GM12878 (cell line): ENCODE results near the gene RAP1A. TPM values are rescaled to one million over a fixed set of nuclear protein-coding genes. Genes with fewer than 3 reads are reported as not detected.

Experiments
- polyA plus RNA-seq, 11 experiments: library from polyadenylated mRNA; depleted of rRNA in 4 of 11; unstranded in 6 of 11; stranded (reverse) in 5 of 11; fragments of >200 nt; fragmentation: Nextera tagmentation in 4 of 11; fragmentation: Illumina TruSeq in 1 of 11; extraction: Ambion mirVana in 4 of 11; extraction: Trizol in 1 of 11; gene quantifications; 1 replicate in 1 of 11; 2 replicates in 10 of 11; pipeline versions ENCODE4 v1.2.1 to v1.2.3, GENCODE V29; 2011 to 2016; ENCODE audit warnings: inconsistent platforms in 2 of 11, missing spikeins in 2 of 11, low read depth in 1 of 11
- small RNA-seq: library from RNA; depleted of rRNA; stranded (forward); fragments of <200 nt; gene quantifications from one replicate; pipeline ENCODE3, GENCODE V24; 2014
- total RNA-seq, 4 experiments: library from RNA; depleted of rRNA in 3 of 4; stranded (reverse); fragments of >200 nt in 3 of 4; fragmentation: Illumina TruSeq in 1 of 4; extraction: Trizol in 1 of 4; gene quantifications; 2 replicates each; pipeline versions ENCODE4 v1.2.1 to v1.2.3, GENCODE V29; 2013 to 2021

RAP1A gene
- total and polyA plus RNA-seq, 10 of the 15 experiments (the other 5 are each of a cell fraction or from before 2014, with no cell fraction given) = 38.4 to 213 (median 86.0) TPM

Small RNA genes lying within 50 kb of the gene (small RNA-seq; reads per million reads assigned to genes)
- 1.0 reads per million, percentile 33 among the genes with 10 or more reads in this experiment for gene INKA2
- not detected for gene RNU6-151P

Other genes starting within 250 kb of the RAP1A start
Only the 7 nearest of the 8 such genes appear.
- gene WDR77, start 170.5 kb upstream of the RAP1A start, total RNA-seq (2014; rRNA removed) = 75.3 and 79.8 TPM in 2 replicates
- gene WDR77, start 170.5 kb upstream of the RAP1A start, total RNA-seq (2014; rRNA removed; fragmentation: Illumina TruSeq; extraction: Trizol) = 38.6 and 40.2 TPM in 2 replicates
- 57.5 and 61.5 TPM in 2 replicates for gene WDR77, start 170.5 kb upstream of the RAP1A start, total RNA-seq (2021)
- gene WDR77, start 170.5 kb upstream of the RAP1A start, polyA plus RNA-seq (2011; rRNA removed) = 60.0 and 113 TPM in 2 replicates
- gene WDR77, start 170.5 kb upstream of the RAP1A start, polyA plus RNA-seq (2014; fragmentation: Illumina TruSeq; extraction: Trizol) = 69.9 and 72.1 TPM in 2 replicates
- gene WDR77, start 170.5 kb upstream of the RAP1A start, polyA plus RNA-seq (2014; fragmentation: Nextera tagmentation; extraction: Ambion mirVana) = 10 to 100 TPM; 12.7 to 34.1 TPM
- gene WDR77, start 170.5 kb upstream of the RAP1A start, polyA plus RNA-seq (2014; rRNA removed) = 56.8 and 64.3 TPM in 2 replicates
- 100 to 1,000 TPM; 153 to 167 TPM for gene WDR77, start 170.5 kb upstream of the RAP1A start, polyA plus RNA-seq (2016; fragmentation: Nextera tagmentation; extraction: Ambion mirVana)
- gene ATP5PB, start 170.3 kb upstream of the RAP1A start, total RNA-seq (2014; rRNA removed) = 475 and 625 TPM in 2 replicates
- gene ATP5PB, start 170.3 kb upstream of the RAP1A start, total RNA-seq (2014; rRNA removed; fragmentation: Illumina TruSeq; extraction: Trizol) = 578 and 594 TPM in 2 replicates
- gene ATP5PB, start 170.3 kb upstream of the RAP1A start, total RNA-seq (2021) = 380 and 389 TPM in 2 replicates
- gene ATP5PB, start 170.3 kb upstream of the RAP1A start, polyA plus RNA-seq (2011; rRNA removed) = 728 and 857 TPM in 2 replicates
- 627 and 753 TPM in 2 replicates for gene ATP5PB, start 170.3 kb upstream of the RAP1A start, polyA plus RNA-seq (2014; fragmentation: Illumina TruSeq; extraction: Trizol)
- gene ATP5PB, start 170.3 kb upstream of the RAP1A start, polyA plus RNA-seq (2014; fragmentation: Nextera tagmentation; extraction: Ambion mirVana) = 1,000 to 10,000 TPM; 1,250 to 1,760 TPM
- gene ATP5PB, start 170.3 kb upstream of the RAP1A start, polyA plus RNA-seq (2014; rRNA removed) = 503 and 598 TPM in 2 replicates
- gene ATP5PB, start 170.3 kb upstream of the RAP1A start, polyA plus RNA-seq (2016; fragmentation: Nextera tagmentation; extraction: Ambion mirVana) = 100 to 1,000 TPM; 859 to 866 TPM
- 3.0 and 3.2 TPM in 2 replicates for gene C1orf162, start 145.8 kb upstream of the RAP1A start, total RNA-seq (2014; rRNA removed)
- 4.7 and 5.7 TPM in 2 replicates for gene C1orf162, start 145.8 kb upstream of the RAP1A start, total RNA-seq (2014; rRNA removed; fragmentation: Illumina TruSeq; extraction: Trizol)
- 3.9 and 4.0 TPM in 2 replicates for gene C1orf162, start 145.8 kb upstream of the RAP1A start, total RNA-seq (2021)
- gene C1orf162, start 145.8 kb upstream of the RAP1A start, polyA plus RNA-seq (2011; rRNA removed) = 2.4 TPM in 2 replicates
- 8.8 and 11.3 TPM in 2 replicates for gene C1orf162, start 145.8 kb upstream of the RAP1A start, polyA plus RNA-seq (2014; fragmentation: Illumina TruSeq; extraction: Trizol)
- 10 to 100 TPM in 1 of 2 experiments, 1 to 10 TPM in 1; 8.1 to 11.1 TPM for gene C1orf162, start 145.8 kb upstream of the RAP1A start, polyA plus RNA-seq (2014; fragmentation: Nextera tagmentation; extraction: Ambion mirVana)
- 4.5 and 4.6 TPM in 2 replicates for gene C1orf162, start 145.8 kb upstream of the RAP1A start, polyA plus RNA-seq (2014; rRNA removed)
- 1 to 10 TPM; 3.3 to 3.4 TPM for gene C1orf162, start 145.8 kb upstream of the RAP1A start, polyA plus RNA-seq (2016; fragmentation: Nextera tagmentation; extraction: Ambion mirVana)
- gene ADORA3, start 116.2 kb upstream of the RAP1A start, total RNA-seq (2014; rRNA removed) = 0.17 and 0.27 TPM in 2 replicates
- gene ADORA3, start 116.2 kb upstream of the RAP1A start, total RNA-seq (2014; rRNA removed; fragmentation: Illumina TruSeq; extraction: Trizol) = 0.18 and 0.32 TPM in 2 replicates
- gene ADORA3, start 116.2 kb upstream of the RAP1A start, total RNA-seq (2021) = 0.18 TPM in 1 of 2 replicates, not detected in the other
- 0.20 and 0.88 TPM in 2 replicates for gene ADORA3, start 116.2 kb upstream of the RAP1A start, polyA plus RNA-seq (2011; rRNA removed)
- gene ADORA3, start 116.2 kb upstream of the RAP1A start, polyA plus RNA-seq (2014; fragmentation: Illumina TruSeq; extraction: Trizol) = 0.29 TPM in 1 of 2 replicates, not detected in the other
- under 1 TPM in 1 of 2 experiments, not detected in 1; 0.18 TPM for gene ADORA3, start 116.2 kb upstream of the RAP1A start, polyA plus RNA-seq (2014; fragmentation: Nextera tagmentation; extraction: Ambion mirVana)
- 0.06 and 0.22 TPM in 2 replicates for gene ADORA3, start 116.2 kb upstream of the RAP1A start, polyA plus RNA-seq (2014; rRNA removed)
- under 1 TPM in 1 of 2 experiments, not detected in 1; 0.14 TPM for gene ADORA3, start 116.2 kb upstream of the RAP1A start, polyA plus RNA-seq (2016; fragmentation: Nextera tagmentation; extraction: Ambion mirVana)
- gene TMIGD3, start 116.2 kb upstream of the RAP1A start, total RNA-seq (2014; rRNA removed) = 0.17 TPM in 1 of 2 replicates, not detected in the other
- not detected in 2 replicates for gene TMIGD3, start 116.2 kb upstream of the RAP1A start, total RNA-seq (2014; rRNA removed; fragmentation: Illumina TruSeq; extraction: Trizol)
- gene TMIGD3, start 116.2 kb upstream of the RAP1A start, total RNA-seq (2021) = 0.13 TPM in 1 of 2 replicates, not detected in the other
- not detected in 2 replicates for gene TMIGD3, start 116.2 kb upstream of the RAP1A start, polyA plus RNA-seq (2011; rRNA removed)
- not detected in 2 replicates for gene TMIGD3, start 116.2 kb upstream of the RAP1A start, polyA plus RNA-seq (2014; fragmentation: Illumina TruSeq; extraction: Trizol)
- gene TMIGD3, start 116.2 kb upstream of the RAP1A start, polyA plus RNA-seq (2014; fragmentation: Nextera tagmentation; extraction: Ambion mirVana) = not detected
- 0.11 TPM in 1 of 2 replicates, not detected in the other for gene TMIGD3, start 116.2 kb upstream of the RAP1A start, polyA plus RNA-seq (2014; rRNA removed)
- not detected for gene TMIGD3, start 116.2 kb upstream of the RAP1A start, polyA plus RNA-seq (2016; fragmentation: Nextera tagmentation; extraction: Ambion mirVana)
- 0.96 and 2.3 TPM in 2 replicates for gene INKA2, start 119.6 kb downstream of the RAP1A start, total RNA-seq (2014; rRNA removed)
- gene INKA2, start 119.6 kb downstream of the RAP1A start, total RNA-seq (2014; rRNA removed; fragmentation: Illumina TruSeq; extraction: Trizol) = 1.3 and 2.0 TPM in 2 replicates
- gene INKA2, start 119.6 kb downstream of the RAP1A start, total RNA-seq (2021) = 4.7 and 5.1 TPM in 2 replicates
- gene INKA2, start 119.6 kb downstream of the RAP1A start, polyA plus RNA-seq (2011; rRNA removed) = 0.68 and 0.85 TPM in 2 replicates
- 0.96 TPM in 1 of 2 replicates, not detected in the other for gene INKA2, start 119.6 kb downstream of the RAP1A start, polyA plus RNA-seq (2014; fragmentation: Illumina TruSeq; extraction: Trizol)
- under 1 TPM in 1 of 2 experiments, not detected in 1; 0.38 TPM for gene INKA2, start 119.6 kb downstream of the RAP1A start, polyA plus RNA-seq (2014; fragmentation: Nextera tagmentation; extraction: Ambion mirVana)
- gene INKA2, start 119.6 kb downstream of the RAP1A start, polyA plus RNA-seq (2014; rRNA removed) = 1.7 and 2.0 TPM in 2 replicates
- 1 to 10 TPM; 3.0 to 3.8 TPM for gene INKA2, start 119.6 kb downstream of the RAP1A start, polyA plus RNA-seq (2016; fragmentation: Nextera tagmentation; extraction: Ambion mirVana)
- gene DDX20, start 136.1 kb downstream of the RAP1A start, total RNA-seq (2014; rRNA removed) = 25.0 and 25.7 TPM in 2 replicates
- gene DDX20, start 136.1 kb downstream of the RAP1A start, total RNA-seq (2014; rRNA removed; fragmentation: Illumina TruSeq; extraction: Trizol) = 26.8 and 28.7 TPM in 2 replicates
- 21.8 and 26.3 TPM in 2 replicates for gene DDX20, start 136.1 kb downstream of the RAP1A start, total RNA-seq (2021)
- 19.3 and 23.2 TPM in 2 replicates for gene DDX20, start 136.1 kb downstream of the RAP1A start, polyA plus RNA-seq (2011; rRNA removed)
- gene DDX20, start 136.1 kb downstream of the RAP1A start, polyA plus RNA-seq (2014; fragmentation: Illumina TruSeq; extraction: Trizol) = 24.7 and 32.3 TPM in 2 replicates
- gene DDX20, start 136.1 kb downstream of the RAP1A start, polyA plus RNA-seq (2014; fragmentation: Nextera tagmentation; extraction: Ambion mirVana) = 10 to 100 TPM in 1 of 2 experiments, 1 to 10 TPM in 1; 7.2 to 10.9 TPM
- 16.6 and 17.6 TPM in 2 replicates for gene DDX20, start 136.1 kb downstream of the RAP1A start, polyA plus RNA-seq (2014; rRNA removed)
- gene DDX20, start 136.1 kb downstream of the RAP1A start, polyA plus RNA-seq (2016; fragmentation: Nextera tagmentation; extraction: Ambion mirVana) = 10 to 100 TPM; 25.4 to 30.6 TPM